HFFc6 (cell line): ENCODE data around the gene BMPR1B. TPM values are rescaled to one million over a fixed set of nuclear protein-coding genes. Genes with fewer than 3 reads are reported as not detected.

Experiments used
- DNase-seq: peaks from one replicate; pipeline ENCODE4 v3.0.0-alpha.2; 2018
- H3K27ac Mint-ChIP-seq: 2 replicates; pipeline ENCODE4 v1.8.0; 2020; ENCODE audit warnings: mild to moderate bottlenecking, mixed read lengths
- H3K27me3 Mint-ChIP-seq: 2 replicates; pipeline ENCODE4 v1.8.0; 2021; ENCODE audit warnings: mild to moderate bottlenecking, moderate library complexity, mixed read lengths; ENCODE audit not compliant: insufficient read depth
- H3K36me3 Mint-ChIP-seq: 2 replicates; pipeline ENCODE4 v1.8.0; 2021; ENCODE audit warnings: low read depth, mixed read lengths
- H3K4me1 Mint-ChIP-seq: 2 replicates; pipeline ENCODE4 v1.8.0; 2020; ENCODE audit warnings: low read depth, mixed read lengths
- H3K4me3 Mint-ChIP-seq: 2 replicates; pipeline ENCODE4 v1.8.0; 2020; ENCODE audit warnings: mild to moderate bottlenecking, moderate library complexity, mixed read lengths
- H3K9me3 Mint-ChIP-seq: 2 replicates; pipeline ENCODE4 v1.8.0; 2020; ENCODE audit warnings: mild to moderate bottlenecking, mixed read lengths
- total RNA-seq, 6 experiments: library from RNA; stranded (reverse); fragmentation: NEBNext Ultra II Directional; extraction: Animal tissue kit (Norgen Biotek cat#: 25700); gene quantifications; 2 replicates in 1 of 6; 3 replicates in 5 of 6; pipeline ENCODE4 v1.2.3, GENCODE V29; 2021
- TF ChIP-seq, protein P1 (sequence below): fragments of 200-600 bp; sonication (generic); IDR thresholded peaks from 2 replicates; pipeline ENCODE4 v1.5.0; 2021; ENCODE audit warnings: antibody characterized with exemption, mild to moderate bottlenecking

Gene BMPR1B
- total RNA-seq, 6 experiments from 2014 or later, result not detected

DNA sequence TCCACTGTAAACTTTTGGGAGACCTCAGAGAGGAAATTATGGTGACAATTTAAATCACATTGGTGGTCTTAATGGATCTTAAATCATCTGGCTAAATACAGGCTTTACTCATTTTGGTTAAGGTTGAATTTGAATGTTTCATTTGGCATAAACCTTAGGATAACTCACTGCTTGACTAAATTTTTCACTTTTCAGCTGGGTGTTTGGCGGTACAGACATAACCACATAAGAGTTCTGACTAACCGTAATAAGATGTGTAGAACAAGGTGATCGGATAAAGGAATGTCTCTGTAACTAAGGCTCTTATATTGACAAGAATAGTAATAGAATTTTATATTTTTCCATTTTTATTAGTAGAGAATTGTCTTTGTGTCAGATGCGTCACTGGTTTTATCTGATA, 281.0 kb downstream of the BMPR1B start:
- Mint-ChIP-seq H3K4me3 (no peak overlapping the region), H3K36me3 (no peaks in the 10 kb centered on the region), H3K9me3 (no peaks in the 10 kb centered on the region; the same call in 1 of the 2 replicates), H3K27ac (no peak overlapping the region), H3K4me1 (no peaks in the 10 kb centered on the region), H3K27me3 (peaks cover 2% of the 10 kb centered on the region; the same call in 1 of the 2 replicates)
- no peak for DNase-seq
- TF ChIP-seq, protein P1, sequence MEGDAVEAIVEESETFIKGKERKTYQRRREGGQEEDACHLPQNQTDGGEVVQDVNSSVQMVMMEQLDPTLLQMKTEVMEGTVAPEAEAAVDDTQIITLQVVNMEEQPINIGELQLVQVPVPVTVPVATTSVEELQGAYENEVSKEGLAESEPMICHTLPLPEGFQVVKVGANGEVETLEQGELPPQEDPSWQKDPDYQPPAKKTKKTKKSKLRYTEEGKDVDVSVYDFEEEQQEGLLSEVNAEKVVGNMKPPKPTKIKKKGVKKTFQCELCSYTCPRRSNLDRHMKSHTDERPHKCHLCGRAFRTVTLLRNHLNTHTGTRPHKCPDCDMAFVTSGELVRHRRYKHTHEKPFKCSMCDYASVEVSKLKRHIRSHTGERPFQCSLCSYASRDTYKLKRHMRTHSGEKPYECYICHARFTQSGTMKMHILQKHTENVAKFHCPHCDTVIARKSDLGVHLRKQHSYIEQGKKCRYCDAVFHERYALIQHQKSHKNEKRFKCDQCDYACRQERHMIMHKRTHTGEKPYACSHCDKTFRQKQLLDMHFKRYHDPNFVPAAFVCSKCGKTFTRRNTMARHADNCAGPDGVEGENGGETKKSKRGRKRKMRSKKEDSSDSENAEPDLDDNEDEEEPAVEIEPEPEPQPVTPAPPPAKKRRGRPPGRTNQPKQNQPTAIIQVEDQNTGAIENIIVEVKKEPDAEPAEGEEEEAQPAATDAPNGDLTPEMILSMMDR, result no peak

DNA sequence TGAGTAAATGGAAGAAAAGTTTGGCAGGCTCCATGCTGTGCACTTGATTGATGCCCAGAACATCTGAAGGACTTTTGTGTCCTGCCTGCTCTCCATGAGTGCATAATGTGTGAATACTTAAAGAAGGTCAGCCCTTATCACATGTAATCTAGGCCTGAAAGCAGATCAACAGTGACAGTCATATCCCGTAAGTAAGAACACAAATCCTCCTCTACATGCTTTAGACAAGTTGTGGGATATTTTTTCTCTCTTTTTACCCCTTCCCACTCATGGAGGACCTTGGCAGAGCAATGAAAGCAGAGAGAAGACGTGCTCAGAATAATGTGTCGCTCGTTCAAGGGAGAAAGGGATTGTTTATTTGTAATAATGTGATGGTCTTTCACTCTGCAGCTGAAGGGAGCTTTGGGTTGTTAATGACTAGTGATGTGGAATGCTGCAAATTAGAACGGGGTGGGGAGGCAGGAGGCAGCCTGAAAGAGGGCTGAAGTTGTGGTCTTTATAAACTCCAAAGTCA, 286.6 kb downstream of the BMPR1B start:
- Mint-ChIP-seq H3K4me3 (no peak overlapping the region), H3K4me1 (no peaks in the 10 kb centered on the region), H3K9me3 (no peaks in the 10 kb centered on the region), H3K27ac (no peak overlapping the region), H3K27me3 (peaks cover 2% of the 10 kb centered on the region; the same call in 1 of the 2 replicates), H3K36me3 (no peaks in the 10 kb centered on the region)
- TF ChIP-seq, protein P1, result no peak
- no peak for DNase-seq

DNA sequence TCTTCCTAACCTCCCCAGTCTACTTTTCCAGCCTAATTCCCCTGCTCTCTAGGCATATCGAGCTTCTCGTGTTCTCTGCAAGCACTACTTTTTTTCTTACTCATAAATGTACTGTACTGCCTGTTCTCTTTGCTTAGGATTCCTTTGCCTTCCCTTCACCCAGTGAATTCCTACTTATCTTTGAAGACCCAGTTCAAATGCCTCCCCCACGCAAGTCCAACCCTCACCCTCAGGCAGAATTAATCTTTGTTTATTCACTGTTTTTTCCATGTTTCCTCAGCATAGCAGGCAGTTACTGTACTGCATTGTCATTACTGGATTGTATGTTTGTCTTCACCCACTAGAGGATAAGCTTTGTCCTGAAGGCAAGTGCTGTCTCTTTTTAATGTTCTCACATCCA, 287.7 kb downstream of the BMPR1B start:
- no peak for DNase-seq
- Mint-ChIP-seq H3K9me3 (no peaks in the 10 kb centered on the region), H3K4me3 (no peak overlapping the region), H3K27ac (no peak overlapping the region), H3K36me3 (no peaks in the 10 kb centered on the region), H3K4me1 (no peaks in the 10 kb centered on the region), H3K27me3 (peaks cover 2% of the 10 kb centered on the region; the same call in 1 of the 2 replicates)
- TF ChIP-seq, protein P1, result no peak

DNA sequence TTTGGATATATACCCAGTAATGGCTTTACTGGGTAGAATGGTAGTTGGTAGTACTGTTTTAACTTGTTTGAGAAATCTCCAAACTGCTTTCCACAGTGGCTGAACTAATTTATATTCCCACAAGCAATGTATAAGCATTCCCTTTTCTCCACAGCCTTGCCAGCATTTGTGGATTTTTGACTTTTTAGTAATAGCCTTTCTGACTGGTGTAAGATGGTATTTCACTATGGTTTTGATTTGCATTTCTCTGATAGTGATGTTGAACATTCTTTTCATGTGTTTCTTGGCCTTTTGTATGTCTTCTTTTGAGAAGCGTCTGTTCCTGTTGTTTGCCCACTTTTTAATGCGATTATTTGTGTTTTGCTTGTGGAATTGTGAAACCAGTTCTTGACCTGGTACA, 290.5 kb downstream of the BMPR1B start:
- Mint-ChIP-seq H3K4me1 (no peaks in the 10 kb centered on the region), H3K4me3 (no peak overlapping the region), H3K27ac (no peak overlapping the region), H3K9me3 (no peaks in the 10 kb centered on the region), H3K27me3 (no peaks in the 10 kb centered on the region; the same call in 1 of the 2 replicates), H3K36me3 (no peaks in the 10 kb centered on the region)
- TF ChIP-seq, protein P1, result no peak
- no peak for DNase-seq

DNA sequence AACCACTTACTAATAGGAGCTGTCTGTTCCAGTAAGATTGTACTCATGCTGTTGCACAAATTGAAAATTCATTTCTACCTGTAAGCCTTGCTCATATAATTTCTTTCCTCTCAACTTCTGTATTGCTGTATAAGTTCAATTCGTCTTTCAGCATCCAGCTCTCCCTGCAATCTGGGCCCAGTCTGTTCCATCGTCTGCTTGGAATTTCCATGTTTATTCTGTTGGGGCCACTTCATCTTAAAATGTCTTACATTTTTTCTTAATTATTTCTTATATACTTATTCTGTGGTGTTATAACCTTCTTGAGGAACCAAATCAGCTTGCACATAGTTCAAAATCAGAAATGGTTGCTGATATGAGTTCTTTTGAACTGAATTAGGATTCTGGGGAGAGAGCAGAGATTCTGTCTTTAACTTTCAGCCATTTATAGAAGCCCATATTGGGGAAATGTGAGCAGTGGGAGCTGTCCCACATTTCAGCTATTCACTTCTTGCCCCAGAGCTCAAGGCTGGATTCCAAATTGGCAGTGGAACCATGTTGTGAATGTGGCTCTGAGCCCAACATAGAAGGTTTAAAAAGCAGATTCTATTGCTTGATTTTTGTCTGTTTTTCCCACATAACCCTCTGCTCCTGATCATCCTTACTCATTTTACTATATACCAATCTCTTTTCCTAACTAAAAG, 291.9 kb downstream of the BMPR1B start:
- no peak for DNase-seq
- Mint-ChIP-seq H3K4me3 (no peak overlapping the region), H3K36me3 (no peaks in the 10 kb centered on the region), H3K27me3 (no peaks in the 10 kb centered on the region; the same call in 1 of the 2 replicates), H3K27ac (no peak overlapping the region), H3K4me1 (no peaks in the 10 kb centered on the region), H3K9me3 (no peaks in the 10 kb centered on the region)
- TF ChIP-seq, protein P1, result no peak
